Trophoblast cell (in vitro differentiated cells and primary cell): ENCODE results near the gene PRKAR1B.

Experiments used
- DNase-seq, 2 donors: peaks; one replicate each; pipeline ENCODE4 v3.0.0-alpha.2; 2016
- H2AFZ ChIP-seq: 2 replicates; pipeline ENCODE4 v1.6.1; 2013; ENCODE audit warnings: low read length, moderate library complexity, mild to moderate bottlenecking; ENCODE audit not compliant: insufficient read depth, poor library complexity
- H2AK5ac ChIP-seq: 2 replicates; pipeline ENCODE4 v1.6.1; 2013; ENCODE audit warnings: mild to moderate bottlenecking, low read length
- H2BK120ac ChIP-seq: 2 replicates; pipeline ENCODE4 v1.6.1; 2013; ENCODE audit warnings: low read length, mild to moderate bottlenecking, moderate library complexity; ENCODE audit not compliant: insufficient read depth, poor library complexity
- H2BK12ac ChIP-seq: 2 replicates; pipeline ENCODE4 v1.6.1; 2013; ENCODE audit warnings: mild to moderate bottlenecking, low read length, moderate library complexity
- H2BK5ac ChIP-seq: 2 replicates; pipeline ENCODE4 v1.6.1; 2013; ENCODE audit warnings: low read length, low read depth, moderate library complexity, mild to moderate bottlenecking; ENCODE audit not compliant: poor library complexity
- H3K14ac ChIP-seq: 2 replicates; pipeline ENCODE4 v1.6.1; 2013; ENCODE audit warnings: mild to moderate bottlenecking, low read length
- H3K18ac ChIP-seq: 2 replicates; pipeline ENCODE4 v1.6.1; 2013; ENCODE audit warnings: mild to moderate bottlenecking, low read length
- H3K23ac ChIP-seq: 2 replicates; pipeline ENCODE4 v1.6.1; 2013; ENCODE audit warnings: low read length
- H3K27ac ChIP-seq: 2 replicates; pipeline ENCODE4 v1.5.1; 2013; ENCODE audit warnings: low read depth, mild to moderate bottlenecking, inconsistent platforms, low read length, moderate library complexity
- H3K27me3 ChIP-seq: 2 replicates; pipeline ENCODE4 v1.6.1; 2013; ENCODE audit warnings: inconsistent platforms, mild to moderate bottlenecking, low read length, moderate library complexity; ENCODE audit not compliant: insufficient read depth
- H3K36me3 ChIP-seq, 2 experiments: 1 replicate in 1 of 2; 2 replicates in 1 of 2; pipeline ENCODE4 v1.6.1; 2013; ENCODE audit warnings: low read length in 2 of 2, mild to moderate bottlenecking in 2 of 2, moderate library complexity in 1 of 2; ENCODE audit not compliant: insufficient read depth in 2 of 2, control insufficient read depth in 1 of 2
- H3K4ac ChIP-seq: 2 replicates; pipeline ENCODE4 v1.6.1; 2013; ENCODE audit warnings: low read depth, mild to moderate bottlenecking, low read length, moderate library complexity
- H3K4me1 ChIP-seq, 2 experiments: 1 replicate in 1 of 2; 2 replicates in 1 of 2; pipeline ENCODE4 v1.6.1; 2013; ENCODE audit warnings: low read length in 2 of 2, mild to moderate bottlenecking in 2 of 2, moderate library complexity in 1 of 2; ENCODE audit not compliant: insufficient read depth in 2 of 2, control insufficient read depth in 1 of 2
- H3K4me2 ChIP-seq: 2 replicates; pipeline ENCODE4 v1.6.1; 2013; ENCODE audit warnings: inconsistent platforms, mild to moderate bottlenecking, low read length, moderate library complexity
- H3K4me3 ChIP-seq: 2 replicates; pipeline ENCODE4 v1.5.1; 2013; ENCODE audit warnings: mild to moderate bottlenecking, low read depth, low read length, inconsistent platforms
- H3K79me1 ChIP-seq: one replicate; pipeline ENCODE4 v1.6.1; 2013; ENCODE audit warnings: low read length
- H3K79me2 ChIP-seq: 2 replicates; pipeline ENCODE4 v1.6.1; 2013; ENCODE audit warnings: low read length, mild to moderate bottlenecking; ENCODE audit not compliant: control insufficient read depth, insufficient read depth, poor library complexity
- H3K9ac ChIP-seq: 2 replicates; pipeline ENCODE4 v1.6.1; 2013; ENCODE audit warnings: mild to moderate bottlenecking, low read length
- H3K9me3 ChIP-seq: 2 replicates; pipeline ENCODE4 v1.6.1; 2013; ENCODE audit warnings: low read depth, mild to moderate bottlenecking, control low read depth, inconsistent platforms, low read length; ENCODE audit not compliant: insufficient read depth
- H4K12ac ChIP-seq: 2 replicates; pipeline ENCODE4 v1.6.1; 2013; ENCODE audit warnings: low read depth, mild to moderate bottlenecking, low read length, moderate library complexity
- H4K8ac ChIP-seq: 2 replicates; pipeline ENCODE4 v1.6.1; 2013; ENCODE audit warnings: low read depth, mild to moderate bottlenecking, low read length, moderate library complexity
- H4K91ac ChIP-seq: one replicate; pipeline ENCODE4 v1.6.1; 2013; ENCODE audit warnings: low read depth, mild to moderate bottlenecking, low read length, moderate library complexity
- WGBS: extraction: QIAGEN DNeasy Blood & Tissue Kit; methylation state at CpG from one replicate; pipeline ENCODE4 v1.1.7; 2013; ENCODE audit warnings: missing lambda C conversion rate; ENCODE audit not compliant: insufficient read length, insufficient coverage; ENCODE audit errors: extremely low coverage; 5-methylcytosine and 5-hydroxymethylcytosine counted together

The PRKAR1B gene

GRCh38 chr7:564176-564865, 162.8 kb downstream of the PRKAR1B start:
- H3K14ac ChIP-seq = no peak overlapping the region
- peak in 1 of 2 donors; percentile 10 for DNase-seq
- no peak overlapping the region for H3K23ac ChIP-seq
- no peak overlapping the region for H3K18ac ChIP-seq
- no peak overlapping the region for H4K8ac ChIP-seq
- H2AK5ac ChIP-seq = no peak overlapping the region
- no peak overlapping the region for H2BK120ac ChIP-seq
- no peak overlapping the region for H4K91ac ChIP-seq
- no peak overlapping the region for H2BK12ac ChIP-seq
- H2AFZ ChIP-seq = no peak overlapping the region
- H3K4ac ChIP-seq = no peak overlapping the region
- H3K4me1 ChIP-seq = no peaks in the 10 kb centered on the region
- H3K9ac ChIP-seq = no peak overlapping the region
- no peaks in the 10 kb centered on the region for H3K27me3 ChIP-seq
- no peak overlapping the region for H3K4me2 ChIP-seq
- no peak overlapping the region for H3K4me3 ChIP-seq
- no peak overlapping the region for H4K12ac ChIP-seq
- no peaks in the 10 kb centered on the region for H3K79me1 ChIP-seq
- H3K9me3 ChIP-seq = peaks cover 7% of the 10 kb centered on the region
- H3K79me2 ChIP-seq = no peaks in the 10 kb centered on the region
- H3K36me3 ChIP-seq = peaks cover 0 to 3% of the 10 kb centered on the region in 2 experiments
- WGBS = no CpG with 5 or more reads among the region's 26 CpGs
- no peak overlapping the region for H2BK5ac ChIP-seq
- no peak overlapping the region for H3K27ac ChIP-seq

GRCh38 chr7:563629-564170, 163.4 kb downstream of the PRKAR1B start:
- H2BK5ac ChIP-seq = no peak overlapping the region
- no peaks in the 10 kb centered on the region for H3K4me1 ChIP-seq
- no peak overlapping the region for H3K27ac ChIP-seq
- peaks cover 0 to 3% of the 10 kb centered on the region in 2 experiments for H3K36me3 ChIP-seq
- peak overlapping the region; percentile 60 for H3K4me3 ChIP-seq
- no peak overlapping the region for H2AFZ ChIP-seq
- DNase-seq = no peak
- H2AK5ac ChIP-seq = no peak overlapping the region
- H3K4ac ChIP-seq = no peak overlapping the region
- peak overlapping the region; percentile 19 for H3K23ac ChIP-seq
- H4K91ac ChIP-seq = no peak overlapping the region
- no peaks in the 10 kb centered on the region for H3K27me3 ChIP-seq
- H2BK12ac ChIP-seq = no peak overlapping the region
- H3K79me1 ChIP-seq = no peaks in the 10 kb centered on the region
- WGBS = no CpG with 5 or more reads among the region's 11 CpGs
- H2BK120ac ChIP-seq = no peak overlapping the region
- H4K12ac ChIP-seq = no peak overlapping the region
- no peak overlapping the region for H3K9ac ChIP-seq
- no peaks in the 10 kb centered on the region for H3K79me2 ChIP-seq
- H3K4me2 ChIP-seq = no peak overlapping the region
- H3K14ac ChIP-seq = no peak overlapping the region
- no peak overlapping the region for H4K8ac ChIP-seq
- H3K18ac ChIP-seq = no peak overlapping the region
- peaks cover 6% of the 10 kb centered on the region for H3K9me3 ChIP-seq

DNA sequence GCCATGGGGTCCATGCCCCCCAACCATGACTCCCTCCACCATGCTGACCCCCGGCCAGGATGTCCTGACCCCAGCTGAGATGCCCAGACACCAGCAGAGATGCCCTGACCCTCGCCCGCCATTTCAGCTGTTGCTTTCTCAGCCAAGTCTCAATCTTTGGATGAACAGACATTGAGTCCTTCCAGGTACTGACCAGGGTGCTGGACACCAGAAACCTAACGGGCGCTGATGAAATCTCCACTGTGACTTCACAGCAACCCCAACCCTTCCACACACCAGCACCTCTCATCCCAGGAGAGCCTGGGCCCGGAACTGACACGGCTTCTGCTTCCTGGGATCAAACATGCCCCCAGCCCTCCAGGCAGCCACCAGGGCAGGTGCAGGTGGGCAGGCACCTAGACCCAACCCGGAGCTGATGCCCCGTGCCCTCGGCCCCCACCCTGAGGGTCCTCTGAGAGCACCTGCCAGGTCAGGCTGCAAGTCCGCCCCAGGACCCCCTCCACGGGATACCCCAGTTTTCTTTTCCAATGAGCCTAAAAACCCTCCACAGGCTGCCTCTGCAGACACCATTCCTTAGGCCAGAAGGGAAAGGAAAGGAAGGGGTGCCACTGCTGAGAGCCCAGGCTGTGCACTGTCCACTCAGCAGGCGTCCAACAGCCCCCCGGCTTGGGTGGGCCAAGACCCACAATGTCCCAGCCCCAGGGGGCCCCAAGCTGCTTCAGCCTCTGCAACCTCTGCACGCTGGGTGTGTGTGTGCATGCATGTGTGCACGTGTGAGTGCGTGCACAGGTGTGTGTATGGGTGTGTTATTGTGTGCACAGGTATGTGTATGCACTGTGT, 164.1 kb downstream of the PRKAR1B start:
- WGBS = no CpG with 5 or more reads among the region's 17 CpGs
- H3K4ac ChIP-seq = no peak overlapping the region

GRCh38 chr7:562374-562675, 164.8 kb downstream of the PRKAR1B start:
- no peaks in the 10 kb centered on the region for H3K4me1 ChIP-seq
- WGBS = no CpG with 5 or more reads among the region's 7 CpGs

More for the DNA sequence above, 164.1 kb downstream of the PRKAR1B start:
- Histone ChIP-seq H3K18ac (no peak overlapping the region), H3K9ac (no peak overlapping the region), H3K79me1 (no peaks in the 10 kb centered on the region), H2AK5ac (no peak overlapping the region), H3K27ac (no peak overlapping the region), H2AFZ (no peak overlapping the region), H4K12ac (no peak overlapping the region), H3K9me3 (peaks cover 6% of the 10 kb centered on the region), H4K8ac (no peak overlapping the region), H3K4me3 (no peak overlapping the region), H2BK12ac (no peak overlapping the region), H3K36me3 (peaks cover 0 to 3% of the 10 kb centered on the region in 2 experiments), H3K4me2 (no peak overlapping the region), H2BK5ac (no peak overlapping the region), H2BK120ac (no peak overlapping the region), H3K14ac (no peak overlapping the region), H3K27me3 (no peaks in the 10 kb centered on the region), H4K91ac (no peak overlapping the region), H3K79me2 (no peaks in the 10 kb centered on the region), H3K4me1 (no peaks in the 10 kb centered on the region), H3K23ac (no peak overlapping the region)
- no peak for DNase-seq

More at GRCh38 chr7:562374-562675, 164.8 kb downstream of the PRKAR1B start:
- H3K18ac ChIP-seq = no peak overlapping the region
- no peak overlapping the region for H3K4me3 ChIP-seq
- H3K79me1 ChIP-seq = no peaks in the 10 kb centered on the region
- no peak overlapping the region for H4K8ac ChIP-seq
- no peak overlapping the region for H3K4ac ChIP-seq
- peaks cover 7% of the 10 kb centered on the region for H3K9me3 ChIP-seq
- H2BK12ac ChIP-seq = no peak overlapping the region
- H2AFZ ChIP-seq = no peak overlapping the region
- peaks cover 0 to 3% of the 10 kb centered on the region in 2 experiments for H3K36me3 ChIP-seq
- no peak overlapping the region for H3K23ac ChIP-seq
- H3K9ac ChIP-seq = no peak overlapping the region
- no peak overlapping the region for H3K27ac ChIP-seq
- H2BK120ac ChIP-seq = no peak overlapping the region
- no peaks in the 10 kb centered on the region for H3K79me2 ChIP-seq
- DNase-seq = no peak
- H4K91ac ChIP-seq = no peak overlapping the region
- no peak overlapping the region for H4K12ac ChIP-seq
- H3K27me3 ChIP-seq = no peaks in the 10 kb centered on the region
- no peak overlapping the region for H2AK5ac ChIP-seq
- H2BK5ac ChIP-seq = no peak overlapping the region
- H3K14ac ChIP-seq = no peak overlapping the region
- no peak overlapping the region for H3K4me2 ChIP-seq
